GM12878 (cell line): ENCODE data around the gene BSPRY. TPM values are rescaled to one million over a fixed set of nuclear protein-coding genes. Genes with fewer than 3 reads are reported as not detected.
A peak's percentile ranks its signal among the peaks of the same experiment; 100 is the strongest.

Experiments
- ATAC-seq: fragments of 200-7000 bp; cut with Tn5 transposase; 3 replicates; pipeline ENCODE4 v1.9.1; 2020; ENCODE audit warnings: mild to moderate bottlenecking, moderate library complexity
- BruUV-seq: library from RNA; stranded (reverse); fragments of 400-500 nt; replicated peaks from 2 replicates; lab custom pipeline; 2021; lab: Mats Ljungman, UMichigan
- CTCF ChIA-PET: fragments of 300-600 bp; sonication (Branson Sonifier 250); formaldehyde crosslinking; extraction: SDS; loops from one replicate; lab custom pipeline; 2021; ENCODE audit warnings: inconsistent platforms; lab: Yijun Ruan, JAX
- POLR2A ChIA-PET: fragments of 350-600 bp; formaldehyde crosslinking; extraction: SDS; loops from one replicate; lab custom pipeline; 2021; ENCODE audit warnings: inconsistent platforms; lab: Charles Lee
- RAD21 ChIA-PET: fragments of 300-600 bp; sonication (Branson Sonifier 250); formaldehyde crosslinking; loops from one replicate; lab custom pipeline; 2023; ENCODE audit warnings: antibody characterized with exemption; ENCODE audit not compliant: unreplicated experiment; lab: Charles Lee
- SMC1A ChIA-PET: fragments of 300-600 bp; sonication (Branson Sonifier 250); formaldehyde crosslinking; loops from one replicate; lab custom pipeline; 2023; ENCODE audit not compliant: unreplicated experiment, uncharacterized antibody; lab: Charles Lee
- DNase-seq: peaks from one replicate; pipeline ENCODE4 v3.0.0-alpha.2; 2011; ENCODE audit warnings: low read depth, low spot score
- FAIRE-seq: peaks from 3 replicates; lab custom pipeline; 2011; peaks lifted over from hg19 to GRCh38; lab: Jason Lieb, UNC
- H2AFZ ChIP-seq: 2 replicates; pipeline ENCODE4 v1.6.0; 2011; ENCODE audit warnings: low read depth, low read length, control low read depth; ENCODE audit not compliant: control insufficient read depth
- H3K27ac ChIP-seq: 2 replicates; pipeline ENCODE4 v1.5.1; 2011; ENCODE audit warnings: control low read depth; ENCODE audit not compliant: control insufficient read depth, insufficient read depth
- H3K27me3 ChIP-seq, 2 experiments: replicated peaks in 1 of 2; 2 replicates each; pipeline versions ENCODE4 v1.6.0 to v1.6.1; 2011; ENCODE audit warnings: low read length in 1 of 2; ENCODE audit not compliant: control insufficient read depth in 2 of 2, insufficient read depth in 2 of 2
- H3K36me3 ChIP-seq, 2 experiments: 2 replicates each; pipeline ENCODE4 v1.5.1; 2011; ENCODE audit warnings: low read length in 1 of 2; ENCODE audit not compliant: control insufficient read depth in 2 of 2, insufficient read depth in 2 of 2
- H3K4me1 ChIP-seq: 2 replicates; pipeline ENCODE4 v1.6.1; 2011; ENCODE audit warnings: mild to moderate bottlenecking, low read length, moderate library complexity, mixed read lengths; ENCODE audit not compliant: control insufficient read depth, insufficient read depth
- H3K4me2 ChIP-seq: 2 replicates; pipeline ENCODE4 v1.6.0; 2011; ENCODE audit warnings: control low read depth; ENCODE audit not compliant: control insufficient read depth, insufficient read depth
- H3K4me3 ChIP-seq: fragments of 200-600 bp; sonication (generic); 2 replicates; pipeline ENCODE4 v1.5.1; 2016
- H3K79me2 ChIP-seq: 2 replicates; pipeline ENCODE4 v1.6.0; 2011; ENCODE audit warnings: low read length; ENCODE audit not compliant: control insufficient read depth, insufficient read depth
- H3K9ac ChIP-seq: 2 replicates; pipeline ENCODE4 v1.8.0; 2011; ENCODE audit warnings: low read length, control low read depth, mixed read lengths; ENCODE audit not compliant: control insufficient read depth, insufficient read depth
- H3K9me3 ChIP-seq: replicated peaks from 3 replicates; pipeline ENCODE4 v1.5.1; 2011; ENCODE audit warnings: mild to moderate bottlenecking, low read length; ENCODE audit not compliant: control insufficient read depth, insufficient read depth
- H4K20me1 ChIP-seq: 2 replicates; pipeline ENCODE4 v1.6.0; 2011; ENCODE audit not compliant: control insufficient read depth, insufficient read depth
- CEBPB ChIP-seq, 2 experiments: fragments of 150-350 bp in 1 of 2; IDR thresholded peaks; 2 replicates each; pipeline ENCODE4 v1.6.1; 2012 to 2014; ENCODE audit warnings: low read depth in 2 of 2, low read length in 2 of 2, borderline replicate concordance in 1 of 2, inconsistent platforms in 1 of 2
- FOXK2 ChIP-seq: fragments of 450-650 bp; IDR thresholded peaks from 2 replicates; pipeline ENCODE4 v1.6.1; 2017; ENCODE audit warnings: mild to moderate bottlenecking, moderate library complexity
- JUNB ChIP-seq: IDR thresholded peaks from 2 replicates; pipeline ENCODE4 v1.6.1; 2016; ENCODE audit warnings: antibody characterized with exemption, mild to moderate bottlenecking
- PAX5 ChIP-seq: IDR thresholded peaks from 2 replicates; pipeline ENCODE4 v1.6.1; 2011; ENCODE audit warnings: low read depth, low read length, borderline replicate concordance
- RCOR1 ChIP-seq: conservative IDR thresholded peaks from 2 replicates; pipeline ENCODE4 v1.6.1; 2012; ENCODE audit warnings: low read depth, low read length, improper control_type of control experiment
- SMC3 ChIP-seq: IDR thresholded peaks from 2 replicates; pipeline ENCODE4 v1.6.1; 2011; ENCODE audit warnings: low read length, improper control_type of control experiment, borderline replicate concordance
- WGBS: methylation state at CpG from one replicate; pipeline ENCODE4 v1.1.6; 2016; ENCODE audit warnings: low lambda C conversion rate; ENCODE audit not compliant: insufficient replicate concordance, insufficient coverage; ENCODE audit errors: missing lambda C conversion rate; 5-methylcytosine and 5-hydroxymethylcytosine counted together
- in situ Hi-C: fragments of 300-500 bp; cut with MboI; formaldehyde crosslinking; loops from 9 replicates; pipeline ENCODE4 v1.14.3; 2018; ENCODE audit warnings: mixed read lengths
- intact Hi-C: fragments of 100-400 bp; cut with micrococcal nuclease; formaldehyde crosslinking; loops from one replicate; pipeline ENCODE4 v1.14.2; 2022; ENCODE audit not compliant: unreplicated experiment
- polyA plus RNA-seq, 11 experiments: library from polyadenylated mRNA; depleted of rRNA in 4 of 11; unstranded in 6 of 11; stranded (reverse) in 5 of 11; fragments of >200 nt; fragmentation: Nextera tagmentation in 4 of 11; fragmentation: Illumina TruSeq in 1 of 11; extraction: Ambion mirVana in 4 of 11; extraction: Trizol in 1 of 11; gene quantifications; 1 replicate in 1 of 11; 2 replicates in 10 of 11; pipeline versions ENCODE4 v1.2.1 to v1.2.3, GENCODE V29; 2011 to 2016; ENCODE audit warnings: inconsistent platforms in 2 of 11, missing spikeins in 2 of 11, low read depth in 1 of 11
- total RNA-seq, 4 experiments: library from RNA; depleted of rRNA in 3 of 4; stranded (reverse); fragments of >200 nt in 3 of 4; fragmentation: Illumina TruSeq in 1 of 4; extraction: Trizol in 1 of 4; gene quantifications; 2 replicates each; pipeline versions ENCODE4 v1.2.1 to v1.2.3, GENCODE V29; 2013 to 2021
- TF ChIP-seq, protein P1 (sequence below): fragments of 450-650 bp; IDR thresholded peaks from 2 replicates; pipeline ENCODE4 v1.6.1; 2016; ENCODE audit warnings: mild to moderate bottlenecking
- TF ChIP-seq, protein P2 (sequence below), 3 experiments: IDR thresholded peaks in 2 of 3; conservative IDR thresholded peaks in 1 of 3; 2 replicates each; pipeline ENCODE4 v1.5.1; 2011; ENCODE audit warnings: low read depth in 3 of 3, low read length in 3 of 3, mild to moderate bottlenecking in 3 of 3, control low read depth in 2 of 3, moderate library complexity in 2 of 3, inconsistent platforms in 1 of 3, mixed read lengths in 1 of 3; ENCODE audit not compliant: control insufficient read depth in 2 of 3, insufficient read depth in 1 of 3; ENCODE audit errors: extremely low read depth in 1 of 3

The BSPRY gene
- total and polyA plus RNA-seq, 10 of the 15 experiments (the other 5 are each of a cell fraction or from before 2014, with no cell fraction given): 0.45 to 6.3 (median 4.1) TPM

DNA sequence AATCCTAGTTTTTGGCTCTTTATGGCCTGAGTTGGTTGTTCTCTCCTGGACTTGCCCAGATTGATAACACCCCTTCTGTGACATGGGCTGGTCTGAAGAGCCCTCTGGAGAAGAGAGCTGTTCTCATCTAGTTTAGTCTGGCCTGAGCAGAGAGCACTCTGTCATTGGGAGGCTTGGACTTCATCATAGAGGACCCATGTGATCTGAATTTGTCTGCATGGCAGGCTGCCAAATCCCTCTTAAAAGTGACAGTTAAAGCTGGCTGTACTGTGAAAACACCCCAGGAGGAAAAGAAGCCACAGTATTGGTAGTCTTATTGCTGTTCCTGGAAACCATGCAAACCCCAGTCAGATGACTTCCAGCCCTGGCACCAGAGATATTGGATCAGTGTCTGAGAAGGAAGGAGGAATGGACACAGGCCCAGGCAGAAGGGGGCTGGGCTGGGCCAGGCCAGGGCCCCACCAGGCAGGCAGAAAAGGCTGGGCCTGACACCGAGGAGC, 5.6 kb upstream of the BSPRY start:
- no peak overlapping the region for H3K27ac ChIP-seq
- intact Hi-C loops: loop anchor here (5.0 kb wide), 1 partner anchor 66 kb away; the partner anchor contains the start of genes CDC26 and PRPF4
- RAD21 ChIA-PET: no interaction called here
- H3K79me2 ChIP-seq: no peaks in the 10 kb centered on the region
- DNase-seq (no peak), FAIRE-seq (no peak)
- H3K4me2 ChIP-seq: no peak overlapping the region
- in situ Hi-C loops: no loop called here
- H3K4me3 ChIP-seq: no peak overlapping the region
- TF ChIP-seq, protein P1, sequence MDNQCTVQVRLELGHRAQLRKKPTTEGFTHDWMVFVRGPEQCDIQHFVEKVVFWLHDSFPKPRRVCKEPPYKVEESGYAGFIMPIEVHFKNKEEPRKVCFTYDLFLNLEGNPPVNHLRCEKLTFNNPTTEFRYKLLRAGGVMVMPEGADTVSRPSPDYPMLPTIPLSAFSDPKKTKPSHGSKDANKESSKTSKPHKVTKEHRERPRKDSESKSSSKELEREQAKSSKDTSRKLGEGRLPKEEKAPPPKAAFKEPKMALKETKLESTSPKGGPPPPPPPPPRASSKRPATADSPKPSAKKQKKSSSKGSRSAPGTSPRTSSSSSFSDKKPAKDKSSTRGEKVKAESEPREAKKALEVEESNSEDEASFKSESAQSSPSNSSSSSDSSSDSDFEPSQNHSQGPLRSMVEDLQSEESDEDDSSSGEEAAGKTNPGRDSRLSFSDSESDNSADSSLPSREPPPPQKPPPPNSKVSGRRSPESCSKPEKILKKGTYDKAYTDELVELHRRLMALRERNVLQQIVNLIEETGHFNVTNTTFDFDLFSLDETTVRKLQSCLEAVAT: 0 out of 2 replicates have a peak, but pooled peaks have one; percentile 17
- TF ChIP-seq SMC3: no peak
- TF ChIP-seq, all 136 proteins: peak for 1
- no peaks in the 10 kb centered on the region for H3K36me3 ChIP-seq
- ATAC-seq: no peak
- H2AFZ ChIP-seq: no peak overlapping the region
- WGBS: 0% methylated on average over 1 of the region's 1 CpG
- BruUV-seq: no TSS peak
- H3K9ac ChIP-seq: no peak overlapping the region
- ChIA-PET POLR2A (no interaction called here), SMC1A (no interaction called here), CTCF (interaction anchor here (1.7 kb wide), 1 partner anchor 314 kb away, joined by 4 read pairs; no protein-coding TSS in a partner anchor)
- no peaks in the 10 kb centered on the region for H4K20me1 ChIP-seq
- no peaks in the 10 kb centered on the region for H3K27me3 ChIP-seq
- H3K4me1 ChIP-seq: no peaks in the 10 kb centered on the region
- no peaks in the 10 kb centered on the region for H3K9me3 ChIP-seq

DNA sequence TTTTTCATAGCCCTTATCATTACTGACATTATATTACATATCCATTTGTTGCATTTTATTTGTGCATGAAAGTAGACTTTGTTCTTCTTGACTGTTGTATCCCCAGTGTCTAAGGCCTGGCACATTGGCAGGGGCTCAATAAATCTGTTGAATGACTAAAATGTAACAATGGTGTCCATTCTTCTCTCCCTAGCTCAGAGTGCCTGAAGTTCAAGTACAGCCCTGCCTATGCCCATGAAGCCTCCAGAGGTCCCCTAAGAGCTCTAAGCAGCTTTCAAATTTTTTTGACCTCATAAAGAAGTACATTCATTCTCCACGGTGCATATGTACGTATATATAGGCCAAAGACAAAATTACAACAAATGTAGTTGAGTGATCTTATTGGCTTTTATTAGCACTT, 4.2 kb upstream of the BSPRY start:
- Histone ChIP-seq H3K4me2 (no peak overlapping the region), H2AFZ (no peak overlapping the region), H4K20me1 (no peaks in the 10 kb centered on the region), H3K4me1 (peaks cover 6% of the 10 kb centered on the region), H3K4me3 (no peak overlapping the region), H3K9me3 (no peaks in the 10 kb centered on the region), H3K27me3 (no peaks in the 10 kb centered on the region; a peak in 2 of 4 replicates), H3K79me2 (no peaks in the 10 kb centered on the region), H3K9ac (no peak overlapping the region), H3K27ac (no peak overlapping the region), H3K36me3 (no peaks in the 10 kb centered on the region)
- ChIA-PET CTCF (interaction anchor here (0.5 to 1.7 kb wide), 4 partner anchors 61 to 1238 kb away, joined by 3 to 4 read pairs (median 3); no protein-coding TSS in a partner anchor), POLR2A (interaction anchor here (0.5 kb wide), 1 partner anchor 535 kb away, joined by 7 read pairs; no protein-coding TSS in a partner anchor), RAD21 (no interaction called here), SMC1A (interaction anchor here (0.9 to 1.3 kb wide), 2 partner anchors 192 to 237 kb away, joined by 3 read pairs; no protein-coding TSS in a partner anchor)
- DNase-seq (no peak), ATAC-seq (no peak), FAIRE-seq (no peak)
- intact Hi-C loops: no loop called here
- no TSS peak for BruUV-seq
- WGBS: 33% methylated on average over 2 of the region's 2 CpGs
- in situ Hi-C loops: no loop called here
- TF ChIP-seq RCOR1 (no peak), CEBPB (IDR thresholded peaks at IDR 0.05; ENCODE audit: borderline replicate concordance in 1 of 2, low read depth in 2 of 2, low read length in 2 of 2) (no peak), FOXK2 (no peak), JUNB (no peak), PAX5 (no peak)
- TF ChIP-seq, protein P2, sequence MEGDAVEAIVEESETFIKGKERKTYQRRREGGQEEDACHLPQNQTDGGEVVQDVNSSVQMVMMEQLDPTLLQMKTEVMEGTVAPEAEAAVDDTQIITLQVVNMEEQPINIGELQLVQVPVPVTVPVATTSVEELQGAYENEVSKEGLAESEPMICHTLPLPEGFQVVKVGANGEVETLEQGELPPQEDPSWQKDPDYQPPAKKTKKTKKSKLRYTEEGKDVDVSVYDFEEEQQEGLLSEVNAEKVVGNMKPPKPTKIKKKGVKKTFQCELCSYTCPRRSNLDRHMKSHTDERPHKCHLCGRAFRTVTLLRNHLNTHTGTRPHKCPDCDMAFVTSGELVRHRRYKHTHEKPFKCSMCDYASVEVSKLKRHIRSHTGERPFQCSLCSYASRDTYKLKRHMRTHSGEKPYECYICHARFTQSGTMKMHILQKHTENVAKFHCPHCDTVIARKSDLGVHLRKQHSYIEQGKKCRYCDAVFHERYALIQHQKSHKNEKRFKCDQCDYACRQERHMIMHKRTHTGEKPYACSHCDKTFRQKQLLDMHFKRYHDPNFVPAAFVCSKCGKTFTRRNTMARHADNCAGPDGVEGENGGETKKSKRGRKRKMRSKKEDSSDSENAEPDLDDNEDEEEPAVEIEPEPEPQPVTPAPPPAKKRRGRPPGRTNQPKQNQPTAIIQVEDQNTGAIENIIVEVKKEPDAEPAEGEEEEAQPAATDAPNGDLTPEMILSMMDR (IDR thresholded peaks at IDR 0.05 in 2 of 3, conservative IDR thresholded peaks at IDR 0.05 in 1 of 3; ENCODE audit: control insufficient read depth in 2 of 3, extremely low read depth in 1 of 3, insufficient read depth in 1 of 3, low read depth in 3 of 3, low read length in 3 of 3): no peak
